Measurements from ENCODE around the gene SECISBP2.

SECISBP2 gene

DNA sequence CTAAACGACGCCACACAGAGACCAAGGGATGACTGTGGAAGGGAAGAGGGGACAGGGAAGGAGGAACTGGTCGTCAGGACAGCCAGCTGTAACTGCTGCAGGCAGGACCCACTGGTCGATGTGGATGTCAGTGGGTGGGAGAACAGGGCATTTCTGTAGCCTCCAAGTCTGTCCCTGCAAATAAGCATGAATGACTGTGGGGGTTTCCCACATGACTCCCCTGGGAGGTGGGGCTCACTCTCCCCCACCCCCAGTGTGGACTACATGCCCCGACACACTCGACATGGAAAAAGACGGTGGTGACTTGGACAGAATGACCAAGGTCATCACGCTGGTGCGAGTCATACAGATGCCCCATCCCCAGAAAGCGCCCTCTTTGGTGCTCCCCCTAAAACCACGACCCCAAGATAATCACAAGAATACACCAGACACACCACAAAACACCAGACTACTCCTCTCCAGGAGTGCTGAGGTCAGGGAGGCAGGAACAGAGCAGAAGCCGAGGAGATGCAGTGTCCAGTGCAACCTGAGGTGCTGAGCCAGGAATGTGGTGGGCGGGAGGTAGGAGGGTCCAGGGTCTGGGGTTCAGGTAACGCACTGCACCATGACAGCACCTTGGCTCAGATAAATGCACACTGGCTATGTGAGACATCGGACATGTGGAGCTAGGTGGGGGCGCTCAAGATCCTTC lies 64.9 kb downstream of the SECISBP2 start:
- Histone ChIP-seq H3K36me3 (ENCODE audit: insufficient read depth, insufficient read length, low read length) (peaks cover 39% of the 10 kb centered on the region), H3K9ac (ENCODE audit: insufficient read length, low read depth) (no peak overlapping the region), H3K4me3 (ENCODE audit: insufficient read length, low read depth) (no peak overlapping the region), H3K27me3 (ENCODE audit: insufficient read depth, insufficient read length) (no peaks in the 10 kb centered on the region), H3K9me3 (ENCODE audit: insufficient read depth, low read length) (no peaks in the 10 kb centered on the region), H3K4me1 (ENCODE audit: insufficient read depth, insufficient read length) (peaks cover 9% of the 10 kb centered on the region)
- no peak for DNase-seq (ENCODE audit: low read depth, low spot score)
- TF ChIP-seq SUZ12 (IDR thresholded peaks at IDR 0.05; ENCODE audit: extremely low read depth, insufficient read depth, insufficient read length) (no peak), ZNF274 (IDR thresholded peaks at IDR 0.05; ENCODE audit: low read depth, low read length) (no peak), YY1 (IDR thresholded peaks at IDR 0.05; ENCODE audit: insufficient read depth, insufficient read length) (no peak)

DNA sequence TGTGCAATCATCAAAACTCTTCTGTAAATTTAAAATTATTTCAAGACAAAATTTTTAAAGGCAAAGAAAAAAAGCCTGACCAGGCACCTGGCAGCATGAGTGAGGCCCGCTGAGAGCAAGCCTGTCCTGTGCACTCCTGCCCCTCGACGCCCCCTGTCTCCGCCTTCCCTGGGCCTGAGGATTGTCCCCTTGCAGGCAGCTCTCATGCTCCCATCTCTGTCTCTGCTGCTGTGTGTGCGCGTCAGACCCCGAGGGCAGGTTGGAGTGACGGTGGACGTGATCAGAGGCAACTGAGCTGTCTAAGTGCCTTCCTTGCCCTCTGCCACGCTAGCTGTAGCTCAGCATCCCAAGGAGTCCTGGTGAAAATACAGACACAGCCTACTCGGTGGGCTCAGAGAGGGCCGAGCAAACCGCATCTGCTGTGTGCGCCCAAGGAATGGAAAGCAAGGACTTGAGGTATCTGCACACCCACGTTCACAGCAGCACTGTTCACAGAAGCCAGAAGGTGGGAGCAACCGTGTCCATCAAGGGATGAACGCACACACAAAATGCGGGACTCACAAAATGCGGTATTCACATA lies 65.5 kb downstream of the SECISBP2 start:
- TF ChIP-seq YY1 (IDR thresholded peaks at IDR 0.05; ENCODE audit: insufficient read depth, insufficient read length), result no peak
- no peak for TF ChIP-seq SUZ12 (IDR thresholded peaks at IDR 0.05; ENCODE audit: extremely low read depth, insufficient read depth, insufficient read length)
- no peak for TF ChIP-seq ZNF274 (IDR thresholded peaks at IDR 0.05; ENCODE audit: low read depth, low read length)
- Histone ChIP-seq H3K4me1 (ENCODE audit: insufficient read depth, insufficient read length) (peaks cover 9% of the 10 kb centered on the region), H3K9me3 (ENCODE audit: insufficient read depth, low read length) (no peaks in the 10 kb centered on the region), H3K27me3 (ENCODE audit: insufficient read depth, insufficient read length) (no peaks in the 10 kb centered on the region), H3K36me3 (ENCODE audit: insufficient read depth, insufficient read length, low read length) (peaks cover 39% of the 10 kb centered on the region), H3K9ac (ENCODE audit: insufficient read length, low read depth) (no peak overlapping the region), H3K4me3 (ENCODE audit: insufficient read length, low read depth) (no peak overlapping the region)
- DNase-seq (ENCODE audit: low read depth, low spot score), result no peak

DNA sequence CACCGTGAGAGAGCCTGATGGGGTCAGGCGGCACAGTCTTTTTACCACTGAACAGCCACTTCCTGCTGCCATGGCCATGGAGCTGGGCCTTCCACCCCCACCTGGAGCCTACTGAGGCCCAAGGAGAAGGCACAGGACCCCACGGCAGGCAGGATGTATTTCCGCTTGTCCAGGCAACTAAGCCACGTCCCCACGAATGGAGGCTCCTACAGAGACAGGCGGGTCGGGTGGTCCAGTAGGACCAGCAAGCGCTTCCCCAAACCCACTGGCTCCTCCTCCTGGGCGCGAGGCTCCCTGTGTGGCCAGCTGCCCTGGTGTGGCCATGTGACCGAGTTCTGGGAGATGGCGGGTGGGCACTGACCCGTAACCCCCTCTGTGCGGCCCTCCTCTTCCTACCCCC lies 66.5 kb downstream of the SECISBP2 start:
- no peak overlapping the region for H3K9ac ChIP-seq (ENCODE audit: insufficient read length, low read depth)
- peaks cover 36% of the 10 kb centered on the region for H3K36me3 ChIP-seq (ENCODE audit: insufficient read depth, insufficient read length, low read length)
- no peaks in the 10 kb centered on the region for H3K27me3 ChIP-seq (ENCODE audit: insufficient read depth, insufficient read length)
- no peak for DNase-seq (ENCODE audit: low read depth, low spot score)
- H3K9me3 ChIP-seq (ENCODE audit: insufficient read depth, low read length), result no peaks in the 10 kb centered on the region
- H3K4me3 ChIP-seq (ENCODE audit: insufficient read length, low read depth), result no peak overlapping the region
- no peak for TF ChIP-seq ZNF274 (IDR thresholded peaks at IDR 0.05; ENCODE audit: low read depth, low read length)
- TF ChIP-seq SUZ12 (IDR thresholded peaks at IDR 0.05; ENCODE audit: extremely low read depth, insufficient read depth, insufficient read length), result no peak
- TF ChIP-seq YY1 (IDR thresholded peaks at IDR 0.05; ENCODE audit: insufficient read depth, insufficient read length), result no peak
- H3K4me1 ChIP-seq (ENCODE audit: insufficient read depth, insufficient read length), result peaks cover 9% of the 10 kb centered on the region

- DNase-seq (ENCODE audit: low read depth, low spot score), result no peak
- Histone ChIP-seq H3K36me3 (ENCODE audit: insufficient read depth, insufficient read length, low read length) (peaks cover 49% of the 10 kb centered on the region), H3K9me3 (ENCODE audit: insufficient read depth, low read length) (no peaks in the 10 kb centered on the region), H3K4me1 (ENCODE audit: insufficient read depth, insufficient read length) (peaks cover 9% of the 10 kb centered on the region), H3K4me3 (ENCODE audit: insufficient read length, low read depth) (no peak overlapping the region), H3K9ac (ENCODE audit: insufficient read length, low read depth) (no peak overlapping the region), H3K27me3 (ENCODE audit: insufficient read depth, insufficient read length) (no peaks in the 10 kb centered on the region)
- no peak for TF ChIP-seq SUZ12 (IDR thresholded peaks at IDR 0.05; ENCODE audit: extremely low read depth, insufficient read depth, insufficient read length)
- no peak for TF ChIP-seq ZNF274 (IDR thresholded peaks at IDR 0.05; ENCODE audit: low read depth, low read length)
- no peak for TF ChIP-seq YY1 (IDR thresholded peaks at IDR 0.05; ENCODE audit: insufficient read depth, insufficient read length)
Measured at GRCh38 chr9:89386206-89386605, 67.9 kb downstream of the SECISBP2 start.

GRCh38 chr9:89386797-89387196 lies 68.5 kb downstream of the SECISBP2 start:
- Histone ChIP-seq H3K4me1 (ENCODE audit: insufficient read depth, insufficient read length) (peaks cover 9% of the 10 kb centered on the region), H3K36me3 (ENCODE audit: insufficient read depth, insufficient read length, low read length) (peaks cover 55% of the 10 kb centered on the region)
- TF ChIP-seq YY1 (IDR thresholded peaks at IDR 0.05; ENCODE audit: insufficient read depth, insufficient read length) (no peak), SUZ12 (IDR thresholded peaks at IDR 0.05; ENCODE audit: extremely low read depth, insufficient read depth, insufficient read length) (no peak), ZNF274 (IDR thresholded peaks at IDR 0.05; ENCODE audit: low read depth, low read length) (no peak)

GRCh38 chr9:89387197-89387849 lies 69.0 kb downstream of the SECISBP2 start:
- Histone ChIP-seq H3K4me1 (ENCODE audit: insufficient read depth, insufficient read length) (peaks cover 9% of the 10 kb centered on the region), H3K9ac (ENCODE audit: insufficient read length, low read depth) (no peak overlapping the region), H3K4me3 (ENCODE audit: insufficient read length, low read depth) (no peak overlapping the region), H3K9me3 (ENCODE audit: insufficient read depth, low read length) (no peaks in the 10 kb centered on the region), H3K27me3 (ENCODE audit: insufficient read depth, insufficient read length) (no peaks in the 10 kb centered on the region), H3K36me3 (ENCODE audit: insufficient read depth, insufficient read length, low read length) (peaks cover 58% of the 10 kb centered on the region)
- no peak for DNase-seq (ENCODE audit: low read depth, low spot score)
- no peak for TF ChIP-seq YY1 (IDR thresholded peaks at IDR 0.05; ENCODE audit: insufficient read depth, insufficient read length)
- TF ChIP-seq ZNF274 (IDR thresholded peaks at IDR 0.05; ENCODE audit: low read depth, low read length), result no peak
- no peak for TF ChIP-seq SUZ12 (IDR thresholded peaks at IDR 0.05; ENCODE audit: extremely low read depth, insufficient read depth, insufficient read length)

More at GRCh38 chr9:89386797-89387196, 68.5 kb downstream of the SECISBP2 start:
- no peak overlapping the region for H3K4me3 ChIP-seq (ENCODE audit: insufficient read length, low read depth)
- H3K9me3 ChIP-seq (ENCODE audit: insufficient read depth, low read length), result no peaks in the 10 kb centered on the region
- H3K9ac ChIP-seq (ENCODE audit: insufficient read length, low read depth), result no peak overlapping the region
- no peaks in the 10 kb centered on the region for H3K27me3 ChIP-seq (ENCODE audit: insufficient read depth, insufficient read length)
- no peak for DNase-seq (ENCODE audit: low read depth, low spot score)

Data from NT2/D1 (cell line).